Measurements from ENCODE around the gene BSND.

DNA sequence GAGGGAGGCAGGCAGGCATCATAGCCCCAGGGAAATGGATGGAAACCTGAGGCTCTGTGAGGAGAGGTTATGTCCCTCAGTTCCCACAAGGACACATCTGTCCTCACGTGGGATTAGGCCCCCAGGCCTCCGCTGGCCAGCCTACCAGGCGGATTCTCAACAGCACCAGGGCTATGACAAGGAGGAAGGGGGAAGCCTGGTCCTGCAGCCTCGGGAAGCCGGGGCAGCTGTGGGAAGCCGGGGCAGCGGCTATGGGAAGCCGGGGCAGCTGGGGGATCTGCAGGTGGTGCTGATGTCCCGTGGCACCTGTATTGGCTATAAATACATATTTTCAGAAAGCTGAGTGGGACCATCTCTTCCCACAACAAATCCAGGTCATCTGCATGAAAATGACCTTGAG, 19.7 kb downstream of the BSND start:
- TF ChIP-seq, protein P1, sequence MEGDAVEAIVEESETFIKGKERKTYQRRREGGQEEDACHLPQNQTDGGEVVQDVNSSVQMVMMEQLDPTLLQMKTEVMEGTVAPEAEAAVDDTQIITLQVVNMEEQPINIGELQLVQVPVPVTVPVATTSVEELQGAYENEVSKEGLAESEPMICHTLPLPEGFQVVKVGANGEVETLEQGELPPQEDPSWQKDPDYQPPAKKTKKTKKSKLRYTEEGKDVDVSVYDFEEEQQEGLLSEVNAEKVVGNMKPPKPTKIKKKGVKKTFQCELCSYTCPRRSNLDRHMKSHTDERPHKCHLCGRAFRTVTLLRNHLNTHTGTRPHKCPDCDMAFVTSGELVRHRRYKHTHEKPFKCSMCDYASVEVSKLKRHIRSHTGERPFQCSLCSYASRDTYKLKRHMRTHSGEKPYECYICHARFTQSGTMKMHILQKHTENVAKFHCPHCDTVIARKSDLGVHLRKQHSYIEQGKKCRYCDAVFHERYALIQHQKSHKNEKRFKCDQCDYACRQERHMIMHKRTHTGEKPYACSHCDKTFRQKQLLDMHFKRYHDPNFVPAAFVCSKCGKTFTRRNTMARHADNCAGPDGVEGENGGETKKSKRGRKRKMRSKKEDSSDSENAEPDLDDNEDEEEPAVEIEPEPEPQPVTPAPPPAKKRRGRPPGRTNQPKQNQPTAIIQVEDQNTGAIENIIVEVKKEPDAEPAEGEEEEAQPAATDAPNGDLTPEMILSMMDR (conservative IDR thresholded peaks at IDR 0.05; ENCODE audit: low read depth, low read length), result no peak
- no peak for TF ChIP-seq EZH2 (IDR thresholded peaks at IDR 0.05; ENCODE audit: low read length, unreplicated experiment)

Data from PC-3 (cell line).